H9 (cell line): ENCODE results near the gene ADGRB3. TPM values are rescaled to one million over a fixed set of nuclear protein-coding genes. Genes with fewer than 3 reads are reported as not detected.

Source experiments
- DNase-seq: peaks from one replicate; pipeline ENCODE4 v3.0.0-alpha.2; 2017
- H2AFZ ChIP-seq: one replicate; pipeline ENCODE4 v1.6.1; 2013; ENCODE audit warnings: mild to moderate bottlenecking, low read length, control low read depth, moderate library complexity
- H2AK5ac ChIP-seq: 2 replicates; pipeline ENCODE4 v1.6.1; 2013; ENCODE audit warnings: low read length, control low read depth, mixed read lengths; ENCODE audit not compliant: insufficient read length
- H2BK120ac ChIP-seq: one replicate; pipeline ENCODE4 v1.6.1; 2013; ENCODE audit warnings: low read depth, mild to moderate bottlenecking, low read length, control low read depth, inconsistent platforms; ENCODE audit not compliant: poor library complexity, severe bottlenecking
- H2BK12ac ChIP-seq: 2 replicates; pipeline ENCODE4 v1.6.1; 2013; ENCODE audit warnings: low read length, control low read depth, mixed read lengths, low read depth; ENCODE audit not compliant: insufficient read length
- H2BK15ac ChIP-seq: 2 replicates; pipeline ENCODE4 v1.6.1; 2013; ENCODE audit warnings: low read depth, low read length, control low read depth
- H2BK20ac ChIP-seq: one replicate; pipeline ENCODE4 v1.6.1; 2013; ENCODE audit warnings: low read depth, mild to moderate bottlenecking, low read length, control low read depth, inconsistent platforms; ENCODE audit not compliant: poor library complexity, severe bottlenecking
- H2BK5ac ChIP-seq: 2 replicates; pipeline ENCODE4 v1.6.1; 2013; ENCODE audit warnings: low read length, control low read depth, mixed read lengths; ENCODE audit not compliant: insufficient read length
- H3K14ac ChIP-seq: 2 replicates; pipeline ENCODE4 v1.6.1; 2013; ENCODE audit warnings: low read length, control low read depth; ENCODE audit not compliant: insufficient read depth
- H3K18ac ChIP-seq: 2 replicates; pipeline ENCODE4 v1.6.1; 2013; ENCODE audit warnings: low read depth, mild to moderate bottlenecking, mixed read lengths, low read length, control low read depth; ENCODE audit not compliant: insufficient read length
- H3K23ac ChIP-seq: 2 replicates; pipeline ENCODE4 v1.6.1; 2013; ENCODE audit warnings: low read length, control low read depth, mixed read lengths, low read depth; ENCODE audit not compliant: insufficient read length
- H3K23me2 ChIP-seq: 2 replicates; pipeline ENCODE4 v1.6.1; 2013; ENCODE audit warnings: low read depth, mild to moderate bottlenecking, mixed read lengths, low read length, control low read depth; ENCODE audit not compliant: insufficient read length, poor library complexity, severe bottlenecking
- H3K27ac ChIP-seq: 2 replicates; pipeline ENCODE4 v1.5.1; 2013; ENCODE audit warnings: low read length, control low read depth, mixed read lengths, low read depth; ENCODE audit not compliant: insufficient read length
- H3K27me3 ChIP-seq: 2 replicates; pipeline ENCODE4 v1.6.1; 2013; ENCODE audit warnings: low read length, control low read depth, inconsistent platforms; ENCODE audit not compliant: insufficient read depth
- H3K4ac ChIP-seq: 2 replicates; pipeline ENCODE4 v1.6.1; 2013; ENCODE audit warnings: low read depth, mild to moderate bottlenecking, control low read depth, inconsistent platforms, low read length, moderate library complexity
- H3K4me1 ChIP-seq: 2 replicates; pipeline ENCODE4 v1.6.1; 2013; ENCODE audit warnings: low read length, control low read depth, inconsistent platforms; ENCODE audit not compliant: insufficient read depth
- H3K4me2 ChIP-seq: 2 replicates; pipeline ENCODE4 v1.6.1; 2013; ENCODE audit warnings: low read length, control low read depth, mixed read lengths; ENCODE audit not compliant: insufficient read length, insufficient read depth
- H3K56ac ChIP-seq: 2 replicates; pipeline ENCODE4 v1.6.1; 2013; ENCODE audit warnings: low read depth, mild to moderate bottlenecking, mixed read lengths, low read length, control low read depth; ENCODE audit not compliant: insufficient read length
- H3K79me1 ChIP-seq: 2 replicates; pipeline ENCODE4 v1.6.1; 2013; ENCODE audit warnings: low read depth, mild to moderate bottlenecking, moderate library complexity, low read length, control low read depth, inconsistent platforms; ENCODE audit not compliant: insufficient read depth, poor library complexity, severe bottlenecking
- H3K79me2 ChIP-seq: 2 replicates; pipeline ENCODE4 v1.6.1; 2013; ENCODE audit warnings: low read length, control low read depth, inconsistent platforms; ENCODE audit not compliant: insufficient read depth
- H3K9ac ChIP-seq: 2 replicates; pipeline ENCODE4 v1.6.1; 2013; ENCODE audit warnings: low read length, control low read depth, mixed read lengths; ENCODE audit not compliant: insufficient read length; ENCODE audit errors: extremely low read depth
- H3K9me3 ChIP-seq: one replicate; pipeline ENCODE4 v1.6.1; 2013; ENCODE audit warnings: low read depth, low read length, inconsistent platforms; ENCODE audit not compliant: control insufficient read depth
- H3T11ph ChIP-seq: one replicate; pipeline ENCODE4 v1.6.1; 2013; ENCODE audit warnings: mild to moderate bottlenecking, low read length, control low read depth, inconsistent platforms
- H4K20me1 ChIP-seq: one replicate; pipeline ENCODE4 v1.6.1; 2013; ENCODE audit not compliant: control insufficient read depth, insufficient read length, insufficient read depth
- H4K5ac ChIP-seq: 2 replicates; pipeline ENCODE4 v1.6.1; 2013; ENCODE audit warnings: low read depth, mild to moderate bottlenecking, mixed read lengths, low read length, control low read depth; ENCODE audit not compliant: insufficient read length
- H4K8ac ChIP-seq: replicated peaks from 2 replicates; pipeline ENCODE4 v1.6.1; 2013; ENCODE audit warnings: low read length, control low read depth, mixed read lengths, low read depth; ENCODE audit not compliant: insufficient read length
- H4K91ac ChIP-seq: 2 replicates; pipeline ENCODE4 v1.6.1; 2013; ENCODE audit warnings: low read depth, mild to moderate bottlenecking, moderate library complexity, mixed read lengths, low read length, control low read depth; ENCODE audit not compliant: insufficient read length
- H3K27ac Mint-ChIP-seq, 3 experiments: 2 replicates in 2 of 3; 3 replicates in 1 of 3; pipeline ENCODE4 v1.8.0; 2020 to 2021; ENCODE audit warnings: mixed read lengths in 3 of 3, mild to moderate bottlenecking in 1 of 3, moderate library complexity in 1 of 3
- H3K27me3 Mint-ChIP-seq: 2 replicates; pipeline ENCODE4 v1.8.0; 2021; ENCODE audit warnings: low read depth, mild to moderate bottlenecking, moderate library complexity, mixed read lengths
- H3K36me3 Mint-ChIP-seq, 3 experiments: 2 replicates in 2 of 3; 3 replicates in 1 of 3; pipeline ENCODE4 v1.8.0; 2020 to 2021; ENCODE audit warnings: low read depth in 3 of 3, mixed read lengths in 3 of 3; ENCODE audit not compliant: insufficient read depth in 1 of 3
- H3K4me1 Mint-ChIP-seq, 2 experiments: 2 replicates each; pipeline ENCODE4 v1.8.0; 2020; ENCODE audit warnings: mixed read lengths in 2 of 2
- H3K4me3 Mint-ChIP-seq, 2 experiments: 2 replicates in 1 of 2; 3 replicates in 1 of 2; pipeline ENCODE4 v1.8.0; 2020 to 2021; ENCODE audit warnings: mild to moderate bottlenecking in 2 of 2, mixed read lengths in 2 of 2, moderate library complexity in 1 of 2
- H3K9me3 Mint-ChIP-seq, 2 experiments: 2 replicates in 1 of 2; 3 replicates in 1 of 2; pipeline ENCODE4 v1.8.0; 2020; ENCODE audit warnings: mild to moderate bottlenecking in 2 of 2, mixed read lengths in 2 of 2, moderate library complexity in 1 of 2
- CTCF ChIP-seq: fragments of 200-600 bp; sonication (generic); conservative IDR thresholded peaks from 3 replicates; pipeline ENCODE4 v1.8.0; 2021; ENCODE audit warnings: antibody characterized with exemption, mild to moderate bottlenecking
- whole genome bisulfite sequencing: extraction: QIAGEN DNeasy Blood & Tissue Kit; methylation state at CpG from one replicate; pipeline ENCODE4 v1.1.7; 2013; ENCODE audit warnings: missing lambda C conversion rate, low lambda C conversion rate, mixed read lengths; ENCODE audit not compliant: insufficient read length; ENCODE audit errors: extremely low coverage; 5-methylcytosine and 5-hydroxymethylcytosine counted together
- total RNA-seq: library from RNA; stranded (reverse); gene quantifications from 2 replicates; pipeline ENCODE4 v1.2.1, GENCODE V29; 2021

Gene ADGRB3
- total RNA-seq, 1 experiment from 2014 or later, result 0.37 TPM

- Histone ChIP-seq H3K18ac (no peak overlapping the region), H3K23me2 (no peaks in the 10 kb centered on the region), H3T11ph (no peak overlapping the region), H4K8ac (no peak overlapping the region), H4K5ac (no peak overlapping the region), H2AK5ac (no peak overlapping the region), H3K27ac (no peak overlapping the region), H3K4me1 (peaks cover 5% of the 10 kb centered on the region; the same call in 1 of the 2 replicates), H3K56ac (no peak overlapping the region), H2BK15ac (no peak overlapping the region), H3K79me2 (no peaks in the 10 kb centered on the region), H3K23ac (no peak overlapping the region), H3K14ac (no peak overlapping the region; the same call in 1 of the 2 replicates), H3K9me3 (no peaks in the 10 kb centered on the region), H3K27me3 (no peaks in the 10 kb centered on the region), H2BK20ac (no peak overlapping the region), H2BK5ac (no peak overlapping the region), H3K4me2 (no peak overlapping the region), H2BK120ac (no peak overlapping the region), H3K79me1 (no peaks in the 10 kb centered on the region), H2AFZ (no peak overlapping the region), H2BK12ac (no peak overlapping the region), H4K20me1 (no peaks in the 10 kb centered on the region), H4K91ac (no peak overlapping the region), H3K4ac (no peak overlapping the region), H3K9ac (no peak overlapping the region)
- no peaks in the 10 kb centered on the region for H3K4me1 Mint-ChIP-seq
- no peak for DNase-seq
- no peak overlapping the region for H3K4me3 Mint-ChIP-seq
- no CpG with 5 or more reads among the region's 2 CpGs for WGBS
- H3K27ac Mint-ChIP-seq, result no peak overlapping the region
- H3K36me3 Mint-ChIP-seq, result no peaks in the 10 kb centered on the region
- H3K9me3 Mint-ChIP-seq, result no peaks in the 10 kb centered on the region
- TF ChIP-seq CTCF, result no peak
- no peaks in the 10 kb centered on the region for H3K27me3 Mint-ChIP-seq
Observed at GRCh38 chr6:68740828-68741500, 105.9 kb downstream of the ADGRB3 start.
